Type B pancreatic cell (in vitro differentiated cells): ENCODE measurements around the gene ZNF22. TPM values are rescaled to one million over a fixed set of nuclear protein-coding genes. Genes with fewer than 3 reads are reported as not detected.
A peak's percentile ranks its signal among the peaks of the same experiment; 100 is the strongest.

Source experiments
- DNase-seq: peaks from one replicate; pipeline ENCODE4 v3.0.0; 2021; ENCODE audit warnings: mixed read lengths; ENCODE audit not compliant: unreplicated experiment; ENCODE audit errors: extremely low spot score
- H3K27ac Mint-ChIP-seq: 2 replicates; pipeline ENCODE4 v1.8.0; 2021; ENCODE audit warnings: mild to moderate bottlenecking, mixed read lengths
- H3K27me3 Mint-ChIP-seq: 2 replicates; pipeline ENCODE4 v1.8.0; 2021; ENCODE audit warnings: mixed read lengths
- H3K36me3 Mint-ChIP-seq: 2 replicates; pipeline ENCODE4 v1.8.0; 2021; ENCODE audit warnings: mixed read lengths
- H3K4me1 Mint-ChIP-seq: one replicate; pipeline ENCODE4 v1.8.0; 2021; ENCODE audit warnings: mixed read lengths; ENCODE audit not compliant: unreplicated experiment
- H3K4me3 Mint-ChIP-seq: 2 replicates; pipeline ENCODE4 v1.8.0; 2021; ENCODE audit warnings: mild to moderate bottlenecking, mixed read lengths
- H3K9me3 Mint-ChIP-seq: 2 replicates; pipeline ENCODE4 v1.8.0; 2021; ENCODE audit warnings: mixed read lengths
- CTCF ChIP-seq: fragments of 200-600 bp; sonication (generic); conservative IDR thresholded peaks from 2 replicates; pipeline ENCODE4 v1.5.0; 2021; ENCODE audit warnings: antibody characterized with exemption, mild to moderate bottlenecking
- total RNA-seq: library from RNA; stranded (reverse); gene quantifications from 2 replicates; pipeline ENCODE4 v1.2.1, GENCODE V29; 2021; ENCODE audit warnings: low replicate concordance

ZNF22 gene
- total RNA-seq, 1 donor from 2014 or later = 39.0 TPM

GRCh38 chr10:44983895-44984278 is 16.8 kb upstream of the ZNF22 start:
- Mint-ChIP-seq H3K4me1 (peaks cover 26% of the 10 kb centered on the region), H3K9me3 (no peaks in the 10 kb centered on the region), H3K27ac (no peak overlapping the region), H3K27me3 (no peaks in the 10 kb centered on the region), H3K4me3 (no peak overlapping the region), H3K36me3 (peaks cover 6% of the 10 kb centered on the region)
- no peak for TF ChIP-seq CTCF
- no peak for DNase-seq

GRCh38 chr10:44984671-44985101 is 16.0 kb upstream of the ZNF22 start:
- Mint-ChIP-seq H3K4me3 (no peak overlapping the region), H3K9me3 (no peaks in the 10 kb centered on the region), H3K27ac (no peak overlapping the region), H3K36me3 (peaks cover 6% of the 10 kb centered on the region), H3K27me3 (no peaks in the 10 kb centered on the region), H3K4me1 (peaks cover 25% of the 10 kb centered on the region)
- TF ChIP-seq CTCF = no peak
- peak; percentile 65 for DNase-seq

- peak; percentile 39 for DNase-seq
- TF ChIP-seq CTCF = no peak
- Mint-ChIP-seq H3K9me3 (no peaks in the 10 kb centered on the region), H3K4me3 (no peak overlapping the region), H3K4me1 (peaks cover 30% of the 10 kb centered on the region), H3K27ac (no peak overlapping the region), H3K27me3 (no peaks in the 10 kb centered on the region), H3K36me3 (peaks cover 9% of the 10 kb centered on the region)
These were observed 15.5 kb upstream of the ZNF22 start for GRCh38 chr10:44985175-44985681.

DNA sequence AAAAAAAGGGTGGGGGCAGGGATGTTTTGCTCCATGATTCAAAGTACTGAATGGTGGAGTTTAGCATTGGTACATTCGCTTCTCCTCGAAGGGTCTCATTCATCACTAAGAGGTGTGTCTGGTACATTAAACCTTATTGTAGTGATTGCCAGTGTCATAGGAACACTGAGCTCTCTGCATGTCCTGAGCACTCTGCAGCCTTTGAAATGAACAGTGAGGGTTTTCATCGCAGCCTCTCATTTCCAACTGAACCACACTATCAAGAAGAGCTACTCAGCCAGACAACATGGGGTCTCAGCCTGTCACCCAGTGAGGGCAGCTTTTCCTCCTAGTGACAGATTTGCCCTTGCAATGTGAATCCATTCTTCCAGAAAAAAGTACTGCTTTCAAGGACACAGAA is 14.5 kb upstream of the ZNF22 start:
- H3K9me3 Mint-ChIP-seq = no peaks in the 10 kb centered on the region
- no peak overlapping the region for H3K4me3 Mint-ChIP-seq
- peaks cover 11% of the 10 kb centered on the region for H3K36me3 Mint-ChIP-seq
- H3K27ac Mint-ChIP-seq = no peak overlapping the region
- no peak for TF ChIP-seq CTCF
- no peaks in the 10 kb centered on the region for H3K27me3 Mint-ChIP-seq
- peaks cover 30% of the 10 kb centered on the region for H3K4me1 Mint-ChIP-seq
- no peak for DNase-seq

DNA sequence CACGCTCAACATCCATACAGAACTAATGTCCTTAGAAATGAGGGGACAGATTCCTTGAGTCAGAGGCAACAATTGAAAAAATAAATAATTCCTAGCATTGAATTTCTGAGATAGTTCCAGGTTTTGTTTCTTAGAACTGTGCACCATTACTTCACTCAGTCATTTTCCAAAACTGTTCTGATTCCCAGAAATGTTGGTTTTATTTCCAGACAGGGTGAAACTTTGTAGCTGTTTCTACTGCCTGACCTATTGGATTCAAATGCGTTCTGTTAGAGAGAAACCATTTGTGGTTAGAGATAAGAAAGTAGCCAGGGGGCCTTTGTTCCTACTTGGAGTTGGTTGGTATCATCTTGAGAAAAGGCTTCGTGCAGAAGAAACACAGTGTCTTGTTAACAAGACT is 14.1 kb upstream of the ZNF22 start:
- no peak for DNase-seq
- no peaks in the 10 kb centered on the region for H3K27me3 Mint-ChIP-seq

More for the DNA sequence above, 14.1 kb upstream of the ZNF22 start:
- TF ChIP-seq CTCF = no peak
- Mint-ChIP-seq H3K4me3 (no peak overlapping the region), H3K36me3 (peaks cover 11% of the 10 kb centered on the region), H3K9me3 (no peaks in the 10 kb centered on the region), H3K4me1 (peaks cover 25% of the 10 kb centered on the region), H3K27ac (no peak overlapping the region)
